PC-3 (cell line): ENCODE measurements around the gene KIF25. TPM values are rescaled to one million over a fixed set of nuclear protein-coding genes. Genes with fewer than 3 reads are reported as not detected.

Experiments used
- ATAC-seq: fragments of 200-7000 bp; cut with Tn5 transposase; 2 replicates; pipeline ENCODE4 v1.9.1; 2020; ENCODE audit warnings: mild to moderate bottlenecking, moderate library complexity
- Bru-seq: library from RNA; stranded (reverse); fragments of 400-500 nt; gene quantifications from one replicate; lab custom pipeline; 2021; lab: Mats Ljungman, UMichigan
- BruChase-seq, 2 experiments: library from RNA; stranded (reverse); fragments of 400-500 nt; gene quantifications; one replicate each; lab custom pipeline; 2021; lab: Mats Ljungman, UMichigan
- BruUV-seq: library from RNA; stranded (reverse); fragments of 400-500 nt; replicated peaks from 2 replicates; lab custom pipeline; 2021; lab: Mats Ljungman, UMichigan
- CTCF ChIA-PET: fragments of 300-600 bp; sonication (Branson Sonifier 250); formaldehyde crosslinking; loops from one replicate; lab custom pipeline; 2022; ENCODE audit warnings: antibody characterized with exemption; lab: Charles Lee
- POLR2A ChIA-PET: fragments of 300-600 bp; sonication (Branson Sonifier 250); formaldehyde crosslinking; loops from one replicate; lab custom pipeline; 2022; ENCODE audit warnings: antibody characterized with exemption; ENCODE audit not compliant: unreplicated experiment; lab: Charles Lee
- DNase-seq: peaks from one replicate; pipeline ENCODE4 v3.0.0-alpha.2; 2015
- H2AFZ ChIP-seq: fragments of 300-600 bp; sonication (generic); 2 replicates; pipeline ENCODE4 v1.6.0; 2016; ENCODE audit warnings: antibody characterized with exemption, low read length
- H3F3A ChIP-seq: fragments of 300-600 bp; sonication (generic); one replicate; pipeline ENCODE4 v1.6.0; 2017; ENCODE audit warnings: antibody characterized with exemption, low read length, control low read depth, mild to moderate bottlenecking; ENCODE audit not compliant: unreplicated experiment
- H3K27ac ChIP-seq: fragments of 300-600 bp; sonication (generic); 2 replicates; pipeline ENCODE4 v1.5.1; 2016; ENCODE audit warnings: mild to moderate bottlenecking, low read length
- H3K27me3 ChIP-seq: fragments of 300-600 bp; sonication (generic); 2 replicates; pipeline ENCODE4 v1.6.1; 2016; ENCODE audit warnings: low read length, mixed read lengths
- H3K36me3 ChIP-seq: fragments of 300-600 bp; sonication (generic); 2 replicates; pipeline ENCODE4 v1.6.1; 2016; ENCODE audit warnings: low read depth, mixed run types, low read length, mixed read lengths
- H3K4me1 ChIP-seq: fragments of 300-600 bp; sonication (generic); 2 replicates; pipeline ENCODE4 v1.5.1; 2016; ENCODE audit warnings: low read length; ENCODE audit not compliant: insufficient read depth
- H3K4me2 ChIP-seq: fragments of 300-600 bp; sonication (generic); 2 replicates; pipeline ENCODE4 v1.6.0; 2016; ENCODE audit warnings: low read length
- H3K4me3 ChIP-seq: fragments of 300-600 bp; sonication (generic); 2 replicates; pipeline ENCODE4 v1.5.1; 2016; ENCODE audit warnings: mild to moderate bottlenecking, low read length, mixed read lengths
- H3K79me2 ChIP-seq: fragments of 300-600 bp; sonication (generic); 2 replicates; pipeline ENCODE4 v1.6.1; 2017; ENCODE audit warnings: low read length, mixed read lengths
- H3K9ac ChIP-seq: fragments of 300-600 bp; sonication (generic); 2 replicates; pipeline ENCODE4 v1.6.0; 2016; ENCODE audit warnings: mild to moderate bottlenecking, low read length
- H3K9me2 ChIP-seq: fragments of 300-600 bp; sonication (generic); replicated peaks from 2 replicates; pipeline ENCODE4 v1.6.1; 2016; ENCODE audit warnings: mixed run types, low read length, mixed read lengths
- H3K9me3 ChIP-seq: fragments of 300-600 bp; sonication (generic); 2 replicates; pipeline ENCODE4 v1.6.1; 2016; ENCODE audit warnings: low read length, mixed read lengths
- H4K20me1 ChIP-seq: fragments of 300-600 bp; sonication (generic); 2 replicates; pipeline ENCODE4 v1.6.1; 2016; ENCODE audit warnings: low read length, mixed read lengths
- CTCF ChIP-seq: fragments of 300-600 bp; sonication (generic); conservative IDR thresholded peaks from 2 replicates; pipeline ENCODE4 v1.5.1; 2017; ENCODE audit warnings: antibody characterized with exemption, low read depth, mild to moderate bottlenecking, low read length
- EZH2 ChIP-seq: fragments of 300-600 bp; sonication (generic); IDR thresholded peaks from one replicate; pipeline ENCODE4 v1.6.1; 2017; ENCODE audit warnings: antibody characterized with exemption, mild to moderate bottlenecking, low read length; ENCODE audit not compliant: unreplicated experiment
- EZH2phosphoT487 ChIP-seq: fragments of 300-600 bp; sonication (generic); IDR thresholded peaks from 2 replicates; pipeline ENCODE4 v1.6.1; 2018; ENCODE audit warnings: mild to moderate bottlenecking, antibody characterized with exemption, low read length, borderline replicate concordance
- intact Hi-C: fragments of 100-400 bp; cut with micrococcal nuclease; formaldehyde crosslinking; loops from 2 replicates; pipeline ENCODE4 v1.9.0; 2023
- long read RNA-seq: library from polyadenylated mRNA; unstranded; transcript quantifications from one replicate; pipeline ENCODE4 v2.0.0, GENCODE V29; 2021; ENCODE audit not compliant: unreplicated experiment
- total RNA-seq: library from RNA; depleted of rRNA; stranded (reverse); fragments of >200 nt; gene quantifications from 2 replicates; pipeline ENCODE4 v1.2.3, GENCODE V29; 2014; rRNA removed

KIF25 gene
- total RNA-seq = not detected in 2 replicates
- Bru-seq, nascent RNA = percentile 5 among the genes with signal in this experiment
- BruChase-seq, experiment 1, labeled RNA remaining after a 6-hour chase = percentile 6 among the genes with signal in this experiment
- BruChase-seq, experiment 2, labeled RNA remaining after a 2-hour chase = percentile 10 among the genes with signal in this experiment
- long read RNA-seq = 0 reads

GRCh38 chr6:167997642-167998041, at the start of gene KIF25:
Gene KIF25, plus strand, starts transcription at chr6:167997671. Its CDS starts 31,915 bp downstream, at chr6:168029586.
- H3K9me2 ChIP-seq = no peaks in the 10 kb centered on the region
- no peaks in the 10 kb centered on the region for H3K79me2 ChIP-seq
- H3F3A ChIP-seq = no peaks in the 10 kb centered on the region
- no peak for TF ChIP-seq EZH2
- TF ChIP-seq EZH2phosphoT487 = no peak
- TF ChIP-seq CTCF = no peak
- no peak within 1 kb of the TSS for H2AFZ ChIP-seq
- POLR2A ChIA-PET = no interaction called here
- H3K4me1 ChIP-seq = no peaks in the 10 kb centered on the region
- CTCF ChIA-PET = no interaction called here
- no peaks in the 10 kb centered on the region for H3K9me3 ChIP-seq
- no TSS peak for BruUV-seq
- H3K4me3 ChIP-seq = no peak within 1 kb of the TSS
- H3K36me3 ChIP-seq = no peaks in the 10 kb centered on the region
- H3K9ac ChIP-seq = no peak within 1 kb of the TSS
- H3K27me3 ChIP-seq = 0 out of 2 replicates have a peak, but pooled peaks cover 8% of the 10 kb centered on the region
- intact Hi-C loops = no loop called here
- no peak for DNase-seq
- ATAC-seq = no peak
- no peak within 1 kb of the TSS for H3K27ac ChIP-seq
- H3K4me2 ChIP-seq = no peak within 1 kb of the TSS
- no peaks in the 10 kb centered on the region for H4K20me1 ChIP-seq

GRCh38 chr6:167947716-167948115, 49.8 kb upstream of the KIF25 start:
- POLR2A ChIA-PET = no interaction called here
- no peak for DNase-seq
- TF ChIP-seq CTCF (no peak), EZH2 (no peak), EZH2phosphoT487 (no peak)

GRCh38 chr6:167948716-167949115, 48.8 kb upstream of the KIF25 start:
- TF ChIP-seq CTCF = no peak
- TF ChIP-seq EZH2phosphoT487 = no peak
- no peak for TF ChIP-seq EZH2
- H3K27ac ChIP-seq = no peak overlapping the region
- H3K4me2 ChIP-seq = no peak overlapping the region
- no peak for DNase-seq
- no peaks in the 10 kb centered on the region for H3K9me3 ChIP-seq
- H3K4me1 ChIP-seq = 0 out of 2 replicates have a peak, but pooled peaks cover 4% of the 10 kb centered on the region
- peaks cover 9% of the 10 kb centered on the region; the same call in 1 of the 2 replicates for H3K36me3 ChIP-seq
- intact Hi-C loops = no loop called here
- no peak overlapping the region for H3K4me3 ChIP-seq
- BruUV-seq = no TSS peak
- no peak for ATAC-seq
- H3F3A ChIP-seq = no peaks in the 10 kb centered on the region
- no peaks in the 10 kb centered on the region for H4K20me1 ChIP-seq
- H3K79me2 ChIP-seq = no peaks in the 10 kb centered on the region
- no peak overlapping the region for H2AFZ ChIP-seq
- no peak overlapping the region for H3K9ac ChIP-seq
- CTCF ChIA-PET = no interaction called here
- POLR2A ChIA-PET = no interaction called here
- H3K9me2 ChIP-seq = no peaks in the 10 kb centered on the region
- H3K27me3 ChIP-seq = no peaks in the 10 kb centered on the region

More at GRCh38 chr6:167947716-167948115, 49.8 kb upstream of the KIF25 start:
- Histone ChIP-seq H2AFZ (no peak overlapping the region), H3K9me3 (no peaks in the 10 kb centered on the region), H3K9me2 (no peaks in the 10 kb centered on the region), H4K20me1 (no peaks in the 10 kb centered on the region), H3K9ac (no peak overlapping the region), H3K36me3 (peaks cover 9% of the 10 kb centered on the region; the same call in 1 of the 2 replicates), H3F3A (no peaks in the 10 kb centered on the region), H3K4me3 (no peak overlapping the region), H3K79me2 (no peaks in the 10 kb centered on the region), H3K27me3 (no peaks in the 10 kb centered on the region), H3K27ac (no peak overlapping the region), H3K4me2 (no peak overlapping the region), H3K4me1 (0 out of 2 replicates have a peak, but pooled peaks cover 4% of the 10 kb centered on the region)
- intact Hi-C loops = no loop called here
- CTCF ChIA-PET = no interaction called here
- BruUV-seq = no TSS peak
- ATAC-seq = no peak
